OCI-LY1 (cell line): ENCODE measurements around the gene IRF2.

ENCODE experiments used
- H2AFZ ChIP-seq: fragments of 200-600 bp; sonication (generic), shearing (Covaris generic); 2 replicates; pipeline ENCODE4 v1.6.0; 2014; ENCODE audit warnings: antibody characterized with exemption, mild to moderate bottlenecking, low read length
- H3F3A ChIP-seq: fragments of 200-600 bp; sonication (generic), shearing (Covaris generic); 2 replicates; pipeline ENCODE4 v1.6.0; 2014; ENCODE audit warnings: mild to moderate bottlenecking, antibody characterized with exemption, low read length, moderate library complexity; ENCODE audit not compliant: insufficient read depth
- H3K27ac ChIP-seq: fragments of 200-600 bp; sonication (generic); 2 replicates; pipeline ENCODE4 v1.5.1; 2014; ENCODE audit warnings: low read length, mixed run types, mild to moderate bottlenecking, low read depth; ENCODE audit not compliant: poor library complexity, severe bottlenecking
- H3K27me3 ChIP-seq: fragments of 200-600 bp; sonication (generic); 2 replicates; pipeline ENCODE4 v1.6.0; 2014; ENCODE audit warnings: antibody characterized with exemption, mild to moderate bottlenecking, low read length, moderate library complexity; ENCODE audit not compliant: insufficient read depth
- H3K36me3 ChIP-seq: fragments of 200-600 bp; sonication (generic); 2 replicates; pipeline ENCODE4 v1.6.1; 2014; ENCODE audit warnings: mild to moderate bottlenecking, antibody characterized with exemption, low read length, moderate library complexity, mixed read lengths; ENCODE audit not compliant: insufficient read depth
- H3K4me1 ChIP-seq: fragments of 200-600 bp; sonication (generic); 2 replicates; pipeline ENCODE4 v1.5.1; 2014; ENCODE audit warnings: mild to moderate bottlenecking, low read length, moderate library complexity; ENCODE audit not compliant: insufficient read depth, severe bottlenecking
- H3K4me2 ChIP-seq: fragments of 200-600 bp; sonication (generic), shearing (Covaris generic); 2 replicates; pipeline ENCODE4 v1.6.1; 2014; ENCODE audit warnings: low read length
- H3K4me3 ChIP-seq: fragments of 200-600 bp; sonication (generic); 2 replicates; pipeline ENCODE4 v1.5.1; 2014; ENCODE audit warnings: low read length, low read depth, mild to moderate bottlenecking, mixed read lengths; ENCODE audit not compliant: poor library complexity, severe bottlenecking
- H3K79me2 ChIP-seq: fragments of 200-600 bp; shearing (Covaris generic); 2 replicates; pipeline ENCODE4 v1.6.1; 2016; ENCODE audit warnings: mixed run types, low read length, mixed read lengths; ENCODE audit not compliant: insufficient read depth
- H3K9ac ChIP-seq: fragments of 200-600 bp; sonication (generic), shearing (Covaris generic); 2 replicates; pipeline ENCODE4 v1.6.1; 2014; ENCODE audit warnings: mild to moderate bottlenecking, low read length, mixed read lengths
- H3K9me2 ChIP-seq: fragments of 200-600 bp; sonication (generic), shearing (Covaris generic); 2 replicates; pipeline ENCODE4 v1.6.1; 2014; ENCODE audit warnings: low read depth, mild to moderate bottlenecking, low read length, mixed read lengths
- H3K9me3 ChIP-seq: fragments of 200-600 bp; shearing (Covaris generic); 2 replicates; pipeline ENCODE4 v1.6.1; 2014; ENCODE audit warnings: low read length, mixed read lengths
- H4K20me1 ChIP-seq: fragments of 200-600 bp; sonication (generic), shearing (Covaris generic); 2 replicates; pipeline ENCODE4 v1.6.0; 2016; ENCODE audit warnings: mild to moderate bottlenecking, low read length; ENCODE audit not compliant: insufficient read depth
- CTCF ChIP-seq: fragments of 200-600 bp; sonication (generic), shearing (Covaris generic); IDR thresholded peaks from 2 replicates; pipeline ENCODE4 v1.5.1; 2017; ENCODE audit warnings: mild to moderate bottlenecking, antibody characterized with exemption, low read length, moderate library complexity, mixed read lengths
- EZH2 ChIP-seq: fragments of 200-600 bp; sonication (generic), shearing (Covaris generic); IDR thresholded peaks from 2 replicates; pipeline ENCODE4 v1.8.0; 2017; ENCODE audit warnings: borderline replicate concordance, mixed run types, mild to moderate bottlenecking, antibody characterized with exemption, low read length, moderate library complexity, mixed read lengths

Gene IRF2

GRCh38 chr4:184363258-184363657 is 111.1 kb downstream of the IRF2 start:
- H4K20me1 ChIP-seq, result no peaks in the 10 kb centered on the region
- H3K27me3 ChIP-seq, result no peaks in the 10 kb centered on the region
- H3K9me2 ChIP-seq, result no peaks in the 10 kb centered on the region
- H2AFZ ChIP-seq, result no peak overlapping the region
- peaks cover 18% of the 10 kb centered on the region for H3K4me1 ChIP-seq
- no peak overlapping the region for H3K27ac ChIP-seq
- H3K79me2 ChIP-seq, result no peaks in the 10 kb centered on the region
- no peaks in the 10 kb centered on the region for H3K9me3 ChIP-seq
- no peak overlapping the region for H3K9ac ChIP-seq
- H3K4me2 ChIP-seq, result no peak overlapping the region
- TF ChIP-seq EZH2 (no peak), CTCF (no peak)
- H3F3A ChIP-seq, result no peaks in the 10 kb centered on the region
- H3K4me3 ChIP-seq, result no peak overlapping the region
- H3K36me3 ChIP-seq, result no peaks in the 10 kb centered on the region

GRCh38 chr4:184362396-184362795 is 112.0 kb downstream of the IRF2 start:
- H2AFZ ChIP-seq, result no peak overlapping the region

GRCh38 chr4:184361443-184361842 is 112.9 kb downstream of the IRF2 start:
- H4K20me1 ChIP-seq, result no peaks in the 10 kb centered on the region
- no peaks in the 10 kb centered on the region; the same call in 1 of the 2 replicates for H3K36me3 ChIP-seq
- no peaks in the 10 kb centered on the region for H3K27me3 ChIP-seq
- H3K9me3 ChIP-seq, result no peaks in the 10 kb centered on the region
- no peak overlapping the region for H3K4me2 ChIP-seq
- no peaks in the 10 kb centered on the region for H3K9me2 ChIP-seq
- H3K79me2 ChIP-seq, result no peaks in the 10 kb centered on the region
- no peak for TF ChIP-seq EZH2
- no peak for TF ChIP-seq CTCF
- H3K4me3 ChIP-seq, result no peak overlapping the region
- H3K4me1 ChIP-seq, result peaks cover 12% of the 10 kb centered on the region
- H3K27ac ChIP-seq, result no peak overlapping the region
- H3K9ac ChIP-seq, result no peak overlapping the region
- H2AFZ ChIP-seq, result no peak overlapping the region
- H3F3A ChIP-seq, result no peaks in the 10 kb centered on the region

More at GRCh38 chr4:184362396-184362795, 112.0 kb downstream of the IRF2 start:
- Histone ChIP-seq H3K27me3 (no peaks in the 10 kb centered on the region), H3K4me2 (no peak overlapping the region), H3K4me1 (peaks cover 12% of the 10 kb centered on the region), H3K36me3 (no peaks in the 10 kb centered on the region; the same call in 1 of the 2 replicates), H3F3A (no peaks in the 10 kb centered on the region), H4K20me1 (no peaks in the 10 kb centered on the region), H3K79me2 (no peaks in the 10 kb centered on the region), H3K9me3 (no peaks in the 10 kb centered on the region), H3K27ac (no peak overlapping the region), H3K9ac (no peak overlapping the region), H3K9me2 (no peaks in the 10 kb centered on the region), H3K4me3 (no peak overlapping the region)
- TF ChIP-seq EZH2 (no peak), CTCF (no peak)
